ENCODE data around the gene DNAH9.

The DNAH9 gene

GRCh38 chr17:11807606-11808005, 209.3 kb downstream of the DNAH9 start:
- no peaks in the 10 kb centered on the region for H3K27me3 ChIP-seq (ENCODE audit: insufficient read depth, low read depth)
- no peaks in the 10 kb centered on the region for H4K20me1 ChIP-seq (ENCODE audit: insufficient read depth)
- H3K9ac ChIP-seq, result no peak overlapping the region
- no peaks in the 10 kb centered on the region for H3K79me2 ChIP-seq (ENCODE audit: insufficient read depth, low read depth)
- no peak overlapping the region for H3K4me2 ChIP-seq
- no peaks in the 10 kb centered on the region for H3K36me3 ChIP-seq (ENCODE audit: insufficient read depth)
- H2AFZ ChIP-seq (ENCODE audit: low read depth), result no peak overlapping the region
- TF ChIP-seq CTCF (conservative IDR thresholded peaks at IDR 0.05; ENCODE audit: low read depth, low read length), result no peak
- no peak overlapping the region for H3K4me3 ChIP-seq (IDR thresholded peaks at IDR 0.05; ENCODE audit: insufficient read depth, low read depth, low read length)
- no peak overlapping the region for H3K27ac ChIP-seq
- H3K4me1 ChIP-seq (ENCODE audit: low read depth, poor library complexity, severe bottlenecking), result no peaks in the 10 kb centered on the region

GRCh38 chr17:11813278-11813677, 215.0 kb downstream of the DNAH9 start:
- no peak for TF ChIP-seq CTCF (conservative IDR thresholded peaks at IDR 0.05; ENCODE audit: low read depth, low read length)
- H3K4me3 ChIP-seq (IDR thresholded peaks at IDR 0.05; ENCODE audit: insufficient read depth, low read depth, low read length), result no peak overlapping the region
- no peak overlapping the region for H3K9ac ChIP-seq
- H3K79me2 ChIP-seq (ENCODE audit: insufficient read depth, low read depth), result no peaks in the 10 kb centered on the region
- H3K36me3 ChIP-seq (ENCODE audit: insufficient read depth), result no peaks in the 10 kb centered on the region
- no peak overlapping the region for H3K27ac ChIP-seq
- H2AFZ ChIP-seq (ENCODE audit: low read depth), result no peak overlapping the region
- no peaks in the 10 kb centered on the region for H3K4me1 ChIP-seq (ENCODE audit: low read depth, poor library complexity, severe bottlenecking)
- no peaks in the 10 kb centered on the region for H3K27me3 ChIP-seq (ENCODE audit: insufficient read depth, low read depth)
- H4K20me1 ChIP-seq (ENCODE audit: insufficient read depth), result no peaks in the 10 kb centered on the region
- no peak overlapping the region for H3K4me2 ChIP-seq

- no peaks in the 10 kb centered on the region for H4K20me1 ChIP-seq (ENCODE audit: insufficient read depth)
- TF ChIP-seq CTCF (conservative IDR thresholded peaks at IDR 0.05; ENCODE audit: low read depth, low read length), result no peak
- H2AFZ ChIP-seq (ENCODE audit: low read depth), result no peak overlapping the region
Measured at GRCh38 chr17:11813871-11814270, 215.6 kb downstream of the DNAH9 start.

DNA sequence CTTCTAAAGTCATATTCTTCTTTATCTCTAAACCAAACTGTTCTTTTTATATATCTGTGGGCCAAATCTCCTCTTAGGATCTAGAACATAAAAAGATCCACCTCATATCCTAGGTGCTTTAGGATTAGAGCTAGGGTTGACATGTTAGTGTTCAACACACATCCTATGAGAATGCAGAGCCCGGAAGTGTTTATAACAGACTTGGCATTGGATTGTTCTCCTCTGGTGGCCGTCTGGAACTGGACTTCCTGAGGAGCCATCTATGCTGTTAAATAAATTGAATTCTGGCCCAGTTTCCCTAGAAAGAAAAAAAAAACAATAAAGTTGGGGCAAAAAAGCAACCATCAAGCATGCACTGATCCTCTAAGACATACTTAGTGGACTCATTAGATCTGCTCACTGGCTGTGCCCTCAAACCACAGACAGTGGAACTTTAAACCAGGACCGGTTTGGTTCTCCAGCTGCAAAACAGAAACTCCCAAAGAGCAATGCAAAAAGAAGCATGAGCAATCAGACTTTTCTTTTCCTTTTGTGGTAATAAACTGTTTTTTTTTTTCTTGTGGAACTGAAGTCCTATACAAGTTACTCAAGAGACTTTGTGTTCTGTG, 216.5 kb downstream of the DNAH9 start:
- H3K79me2 ChIP-seq (ENCODE audit: insufficient read depth, low read depth), result no peaks in the 10 kb centered on the region
- no peaks in the 10 kb centered on the region for H3K27me3 ChIP-seq (ENCODE audit: insufficient read depth, low read depth)
- H2AFZ ChIP-seq (ENCODE audit: low read depth), result no peak overlapping the region
- TF ChIP-seq CTCF (conservative IDR thresholded peaks at IDR 0.05; ENCODE audit: low read depth, low read length), result no peak
- H3K36me3 ChIP-seq (ENCODE audit: insufficient read depth), result no peaks in the 10 kb centered on the region
- no peaks in the 10 kb centered on the region for H3K4me1 ChIP-seq (ENCODE audit: low read depth, poor library complexity, severe bottlenecking)
- no peak overlapping the region for H3K27ac ChIP-seq
- H3K9ac ChIP-seq, result no peak overlapping the region
- H3K4me3 ChIP-seq (IDR thresholded peaks at IDR 0.05; ENCODE audit: insufficient read depth, low read depth, low read length), result no peak overlapping the region
- H3K4me2 ChIP-seq, result no peak overlapping the region
- no peaks in the 10 kb centered on the region for H4K20me1 ChIP-seq (ENCODE audit: insufficient read depth)

More at GRCh38 chr17:11813871-11814270, 215.6 kb downstream of the DNAH9 start:
- H3K4me3 ChIP-seq (IDR thresholded peaks at IDR 0.05; ENCODE audit: insufficient read depth, low read depth, low read length), result no peak overlapping the region
- no peak overlapping the region for H3K4me2 ChIP-seq
- H3K79me2 ChIP-seq (ENCODE audit: insufficient read depth, low read depth), result no peaks in the 10 kb centered on the region
- H3K27me3 ChIP-seq (ENCODE audit: insufficient read depth, low read depth), result no peaks in the 10 kb centered on the region
- H3K4me1 ChIP-seq (ENCODE audit: low read depth, poor library complexity, severe bottlenecking), result no peaks in the 10 kb centered on the region
- no peaks in the 10 kb centered on the region for H3K36me3 ChIP-seq (ENCODE audit: insufficient read depth)
- no peak overlapping the region for H3K9ac ChIP-seq
- H3K27ac ChIP-seq, result no peak overlapping the region

All from KMS-11 (cell line).